Large intestine (tissue), 3 donors: ENCODE measurements around the gene PCLO. TPM values are rescaled to one million over a fixed set of nuclear protein-coding genes. Genes with fewer than 3 reads are reported as not detected.

Experiments used
- DNase-seq, 2 donors: peaks; one replicate each; pipeline versions ENCODE4 v3.0.0 to v3.0.0-alpha.2; 2013
- H3K27ac ChIP-seq: one replicate; pipeline ENCODE4 v1.5.1; 2013; ENCODE audit warnings: low read length
- H3K27me3 ChIP-seq: 2 replicates; pipeline ENCODE4 v1.6.1; 2013; ENCODE audit warnings: low read length; ENCODE audit not compliant: control insufficient read depth, insufficient read depth
- H3K36me3 ChIP-seq: 2 replicates; pipeline ENCODE4 v1.6.1; 2013; ENCODE audit warnings: low read length; ENCODE audit not compliant: control insufficient read depth, insufficient read depth
- H3K4me1 ChIP-seq: one replicate; pipeline ENCODE4 v1.6.1; 2013; ENCODE audit warnings: low read length; ENCODE audit not compliant: control insufficient read depth, insufficient read depth
- H3K4me3 ChIP-seq: one replicate; pipeline ENCODE4 v1.5.1; 2013; ENCODE audit warnings: low read length
- H3K9me3 ChIP-seq: one replicate; pipeline ENCODE4 v1.6.1; 2013; ENCODE audit warnings: mild to moderate bottlenecking, low read depth, low read length, moderate library complexity; ENCODE audit not compliant: control insufficient read depth
- WGBS: methylation state at CpG from one replicate; pipeline ENCODE4 v1.1.5; 2013; ENCODE audit warnings: low lambda C conversion rate; ENCODE audit not compliant: insufficient coverage; 5-methylcytosine and 5-hydroxymethylcytosine counted together
- polyA plus RNA-seq: library from polyadenylated mRNA; unstranded; fragments of 120-200 nt; gene quantifications from one replicate; pipeline ENCODE4 v1.2.1, GENCODE V29; 2013

PCLO gene
- polyA plus RNA-seq, 1 donor = 10.7 TPM

- Histone ChIP-seq H3K4me3 (no peak overlapping the region), H3K27me3 (no peaks in the 10 kb centered on the region), H3K4me1 (no peaks in the 10 kb centered on the region), H3K36me3 (no peaks in the 10 kb centered on the region), H3K9me3 (no peaks in the 10 kb centered on the region), H3K27ac (no peak overlapping the region)
- WGBS = 88% methylated on average over 1 of the region's 4 CpGs
- DNase-seq = no peak
Measured at GRCh38 chr7:82839555-82839954, 323.1 kb downstream of the PCLO start.

DNA sequence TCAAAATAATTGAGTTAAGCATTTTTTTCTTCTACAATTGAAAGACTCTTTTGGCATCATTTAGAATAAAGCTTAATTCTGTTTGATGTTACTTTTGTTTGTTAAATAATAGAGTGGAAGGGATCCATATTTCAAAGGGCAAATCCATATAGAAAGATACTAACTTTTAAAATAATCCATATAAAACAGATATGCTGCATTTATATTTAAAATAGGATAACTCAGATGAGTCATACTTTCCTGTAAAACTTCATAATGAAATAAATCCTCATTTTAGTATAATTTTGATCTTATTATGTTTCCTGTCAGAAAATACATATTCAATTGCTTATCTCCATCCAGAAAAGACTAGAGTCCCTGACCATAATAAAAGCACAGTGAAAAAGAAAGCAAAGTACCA is 323.6 kb downstream of the PCLO start:
- Histone ChIP-seq H3K27me3 (no peaks in the 10 kb centered on the region), H3K4me3 (no peak overlapping the region), H3K36me3 (no peaks in the 10 kb centered on the region), H3K27ac (no peak overlapping the region), H3K4me1 (no peaks in the 10 kb centered on the region), H3K9me3 (no peaks in the 10 kb centered on the region)
- no peak for DNase-seq

GRCh38 chr7:82838314-82838713 is 324.4 kb downstream of the PCLO start:
- H3K4me1 ChIP-seq = no peaks in the 10 kb centered on the region
- DNase-seq = no peak
- H3K27ac ChIP-seq = no peak overlapping the region
- no peak overlapping the region for H3K4me3 ChIP-seq
- no peaks in the 10 kb centered on the region for H3K9me3 ChIP-seq
- H3K27me3 ChIP-seq = no peaks in the 10 kb centered on the region
- no peaks in the 10 kb centered on the region for H3K36me3 ChIP-seq

GRCh38 chr7:82823073-82823472 is 339.6 kb downstream of the PCLO start:
- Histone ChIP-seq H3K27me3 (no peaks in the 10 kb centered on the region), H3K27ac (no peak overlapping the region), H3K9me3 (no peaks in the 10 kb centered on the region), H3K36me3 (no peaks in the 10 kb centered on the region), H3K4me3 (no peak overlapping the region), H3K4me1 (no peaks in the 10 kb centered on the region)
- no CpG with 5 or more reads among the region's 2 CpGs for WGBS
- no peak for DNase-seq

GRCh38 chr7:82821037-82821436 is 341.6 kb downstream of the PCLO start:
- Histone ChIP-seq H3K9me3 (no peaks in the 10 kb centered on the region), H3K4me3 (no peak overlapping the region), H3K4me1 (no peaks in the 10 kb centered on the region), H3K36me3 (no peaks in the 10 kb centered on the region), H3K27ac (no peak overlapping the region), H3K27me3 (no peaks in the 10 kb centered on the region)
- DNase-seq = no peak
- WGBS = no CpG with 5 or more reads among the region's 1 CpG

- WGBS = 100% methylated on average over 1 of the region's 4 CpGs
- no peak for DNase-seq
- H3K27ac ChIP-seq = no peak overlapping the region
- no peaks in the 10 kb centered on the region for H3K9me3 ChIP-seq
- no peaks in the 10 kb centered on the region for H3K27me3 ChIP-seq
- H3K4me1 ChIP-seq = no peaks in the 10 kb centered on the region
- no peaks in the 10 kb centered on the region for H3K36me3 ChIP-seq
- no peak overlapping the region for H3K4me3 ChIP-seq
Measured at GRCh38 chr7:82818171-82818570, 344.5 kb downstream of the PCLO start.

DNA sequence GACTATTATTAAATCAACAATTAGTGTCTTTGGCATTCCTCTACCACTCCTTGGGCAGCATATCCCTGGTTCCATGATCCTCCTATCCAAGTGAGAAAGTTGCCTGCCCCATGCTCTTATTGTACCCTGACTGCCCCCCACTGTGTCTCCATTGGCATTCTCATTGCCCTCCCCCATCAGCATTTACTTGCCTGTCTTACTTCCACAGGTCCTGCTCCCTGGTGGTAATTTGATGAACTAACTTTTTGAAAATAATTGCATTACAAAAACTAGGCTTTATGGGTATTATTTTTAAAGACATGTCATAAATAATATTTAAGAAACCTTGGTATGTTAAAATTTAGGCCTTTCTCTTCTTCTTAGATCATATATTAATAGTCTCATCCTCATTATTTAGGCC is 346.4 kb downstream of the PCLO start:
- H3K27me3 ChIP-seq = no peaks in the 10 kb centered on the region
- no peak for DNase-seq

GRCh38 chr7:82810558-82811259 is 352.0 kb downstream of the PCLO start:
- no peaks in the 10 kb centered on the region for H3K27me3 ChIP-seq
- no peaks in the 10 kb centered on the region for H3K4me1 ChIP-seq
- H3K27ac ChIP-seq = no peak overlapping the region
- no peaks in the 10 kb centered on the region for H3K9me3 ChIP-seq
- 55% methylated on average over 2 of the region's 4 CpGs for WGBS
- H3K4me3 ChIP-seq = no peak overlapping the region
- H3K36me3 ChIP-seq = no peaks in the 10 kb centered on the region
- DNase-seq = peak; percentile 23 to 29

More for the DNA sequence above, 346.4 kb downstream of the PCLO start:
- H3K4me1 ChIP-seq = no peaks in the 10 kb centered on the region
- no peaks in the 10 kb centered on the region for H3K36me3 ChIP-seq
- no peak overlapping the region for H3K27ac ChIP-seq
- H3K9me3 ChIP-seq = no peaks in the 10 kb centered on the region
- H3K4me3 ChIP-seq = no peak overlapping the region

DNA sequence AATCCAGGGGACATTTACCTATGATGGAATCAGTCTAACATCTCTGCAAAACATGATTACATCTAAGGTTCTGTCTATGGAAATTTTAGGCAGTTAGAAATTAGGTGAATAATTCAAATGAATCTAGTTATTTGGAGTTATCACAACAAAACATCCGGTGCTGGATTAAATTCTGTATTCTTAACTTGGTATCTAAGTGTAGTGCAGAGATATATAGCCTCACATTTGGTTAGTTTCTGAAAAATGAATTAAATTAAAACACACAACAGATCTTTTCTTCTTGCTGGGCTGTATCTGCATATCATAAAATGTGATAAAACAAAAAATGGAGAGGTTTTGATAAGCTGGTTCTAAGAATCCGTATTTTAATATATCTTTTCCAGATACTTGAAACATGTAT is 354.1 kb downstream of the PCLO start:
- DNase-seq = no peak
- H3K4me1 ChIP-seq = no peaks in the 10 kb centered on the region
- WGBS = 67% methylated on average over 1 of the region's 2 CpGs
- no peak overlapping the region for H3K4me3 ChIP-seq
- no peaks in the 10 kb centered on the region for H3K9me3 ChIP-seq
- no peaks in the 10 kb centered on the region for H3K36me3 ChIP-seq
- H3K27ac ChIP-seq = no peak overlapping the region
- H3K27me3 ChIP-seq = peaks cover 2% of the 10 kb centered on the region

DNA sequence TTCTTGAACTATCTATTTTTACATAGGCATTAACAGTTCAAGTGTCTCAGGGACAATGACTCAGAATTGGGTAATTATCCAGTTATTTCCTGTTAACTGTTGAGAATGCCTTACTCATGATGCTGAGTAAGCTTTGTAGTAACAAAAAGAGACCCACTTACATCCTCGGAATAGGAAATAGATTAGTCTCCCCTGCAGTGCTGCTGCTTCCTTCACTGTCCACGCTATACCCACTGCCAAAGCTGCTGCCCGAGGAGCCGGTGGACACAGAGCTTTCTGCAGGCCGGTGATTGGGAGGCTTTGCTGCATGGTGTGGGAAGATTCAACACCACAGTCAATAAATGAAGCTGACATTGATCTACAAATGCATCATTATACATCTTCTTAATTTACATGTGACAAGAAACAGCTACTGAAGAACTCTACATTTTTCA is 357.1 kb downstream of the PCLO start:
- no peaks in the 10 kb centered on the region for H3K36me3 ChIP-seq
- H3K4me3 ChIP-seq = no peak overlapping the region
- H3K27me3 ChIP-seq = peaks cover 2% of the 10 kb centered on the region
- no peaks in the 10 kb centered on the region for H3K9me3 ChIP-seq
- no peaks in the 10 kb centered on the region for H3K4me1 ChIP-seq
- no peak overlapping the region for H3K27ac ChIP-seq
- DNase-seq = no peak
- WGBS = no CpG with 5 or more reads among the region's 5 CpGs

DNA sequence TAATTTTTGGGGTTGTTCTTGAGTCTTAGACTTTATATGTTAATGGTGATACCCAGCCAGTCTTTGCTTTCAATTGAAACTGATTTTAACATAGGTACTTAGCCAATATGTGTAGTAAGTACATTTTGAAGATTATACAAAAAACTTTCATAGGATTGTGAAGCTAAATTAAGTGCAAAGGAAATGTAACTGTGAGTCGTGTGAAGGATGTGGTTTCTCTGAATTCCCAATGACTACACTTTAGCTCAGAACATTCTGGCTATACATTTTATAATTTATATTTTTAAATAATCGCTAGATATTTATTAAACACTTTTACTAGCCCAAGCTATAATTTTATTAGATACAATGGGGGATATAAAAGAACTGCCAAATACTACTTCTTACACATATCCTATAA is 359.3 kb downstream of the PCLO start:
- Histone ChIP-seq H3K27me3 (peaks cover 2% of the 10 kb centered on the region), H3K4me3 (no peak overlapping the region), H3K27ac (no peak overlapping the region), H3K9me3 (no peaks in the 10 kb centered on the region), H3K36me3 (no peaks in the 10 kb centered on the region), H3K4me1 (no peaks in the 10 kb centered on the region)
- WGBS = no CpG with 5 or more reads among the region's 2 CpGs
- DNase-seq = no peak
